ENCODE measurements around the gene POU3F3.

Gene POU3F3

GRCh38 chr2:104847586-104848160, 6.2 kb upstream of the POU3F3 start:
- DNase-seq = no peak

GRCh38 chr2:104848526-104848925, 5.4 kb upstream of the POU3F3 start:
- no peak for DNase-seq

- DNase-seq = no peak
Observed at GRCh38 chr2:104849101-104849500, 4.8 kb upstream of the POU3F3 start.

- peak; percentile 64 for DNase-seq
Observed at GRCh38 chr2:104849618-104850141, 4.2 kb upstream of the POU3F3 start.

GRCh38 chr2:104850361-104851290, 3.3 kb upstream of the POU3F3 start:
- no peak for DNase-seq

- no peak for DNase-seq
Observed at GRCh38 chr2:104851291-104852089, 2.4 kb upstream of the POU3F3 start.

- no peak for DNase-seq
Observed at GRCh38 chr2:104852090-104852666, 1.7 kb upstream of the POU3F3 start.

- DNase-seq = no peak
Observed at GRCh38 chr2:104854498-104855220, 744 bp downstream of the POU3F3 start.

- DNase-seq = no peak
Observed at GRCh38 chr2:104855221-104856085, 1.5 kb downstream of the POU3F3 start.

- no peak for DNase-seq
Observed at GRCh38 chr2:104856086-104856972, 2.4 kb downstream of the POU3F3 start.

GRCh38 chr2:104856973-104857261, 3.0 kb downstream of the POU3F3 start:
- DNase-seq = no peak

- DNase-seq = no peak
Observed at GRCh38 chr2:104857262-104858005, 3.5 kb downstream of the POU3F3 start.

- DNase-seq = no peak
Observed at GRCh38 chr2:104858006-104858978, 4.4 kb downstream of the POU3F3 start.

GRCh38 chr2:104859291-104859765, 5.4 kb downstream of the POU3F3 start:
- DNase-seq = no peak

GRCh38 chr2:104859766-104860450, 6.0 kb downstream of the POU3F3 start:
- DNase-seq = no peak

GRCh38 chr2:104860451-104860790, 6.5 kb downstream of the POU3F3 start:
- no peak for DNase-seq

- DNase-seq = no peak
Observed at GRCh38 chr2:104861351-104862057, 7.6 kb downstream of the POU3F3 start.

Measured in hematopoietic multipotent progenitor cell treated with erythropoietin and hydrocortisone succinate and interleukin-3 and kit ligand, for 8 days (in vitro differentiated cells).